ENCODE measurements around the gene MYRIP.
"Not testable (repeated sequence)": the region's sequence is repeated elsewhere in the genome, so short reads cannot be mapped to it uniquely, and the experiment has no call there.

Gene MYRIP

DNA sequence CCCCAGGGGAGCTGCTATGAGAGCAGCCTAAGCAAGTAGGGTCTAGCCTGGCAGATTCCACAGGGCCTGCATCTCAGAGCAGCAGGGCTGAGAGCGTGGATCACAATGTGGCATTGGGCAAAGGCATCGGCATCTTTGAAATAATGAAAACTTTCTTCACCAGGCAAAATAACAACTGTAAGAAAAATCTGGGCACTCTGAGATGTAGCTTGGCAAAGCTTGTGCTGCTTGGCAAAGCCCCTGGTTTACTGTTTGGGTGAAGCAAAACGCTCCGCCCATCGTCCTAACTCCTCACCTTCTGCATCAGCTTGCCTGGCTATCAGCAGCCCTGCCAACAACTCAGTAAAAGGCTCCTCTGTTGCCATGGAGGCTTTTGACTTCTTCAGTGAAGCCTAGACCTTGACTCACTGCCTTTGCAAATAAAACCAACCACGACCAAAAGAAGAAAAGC lies 287.3 kb downstream of the MYRIP start:
- no peak for DNase-seq

DNA sequence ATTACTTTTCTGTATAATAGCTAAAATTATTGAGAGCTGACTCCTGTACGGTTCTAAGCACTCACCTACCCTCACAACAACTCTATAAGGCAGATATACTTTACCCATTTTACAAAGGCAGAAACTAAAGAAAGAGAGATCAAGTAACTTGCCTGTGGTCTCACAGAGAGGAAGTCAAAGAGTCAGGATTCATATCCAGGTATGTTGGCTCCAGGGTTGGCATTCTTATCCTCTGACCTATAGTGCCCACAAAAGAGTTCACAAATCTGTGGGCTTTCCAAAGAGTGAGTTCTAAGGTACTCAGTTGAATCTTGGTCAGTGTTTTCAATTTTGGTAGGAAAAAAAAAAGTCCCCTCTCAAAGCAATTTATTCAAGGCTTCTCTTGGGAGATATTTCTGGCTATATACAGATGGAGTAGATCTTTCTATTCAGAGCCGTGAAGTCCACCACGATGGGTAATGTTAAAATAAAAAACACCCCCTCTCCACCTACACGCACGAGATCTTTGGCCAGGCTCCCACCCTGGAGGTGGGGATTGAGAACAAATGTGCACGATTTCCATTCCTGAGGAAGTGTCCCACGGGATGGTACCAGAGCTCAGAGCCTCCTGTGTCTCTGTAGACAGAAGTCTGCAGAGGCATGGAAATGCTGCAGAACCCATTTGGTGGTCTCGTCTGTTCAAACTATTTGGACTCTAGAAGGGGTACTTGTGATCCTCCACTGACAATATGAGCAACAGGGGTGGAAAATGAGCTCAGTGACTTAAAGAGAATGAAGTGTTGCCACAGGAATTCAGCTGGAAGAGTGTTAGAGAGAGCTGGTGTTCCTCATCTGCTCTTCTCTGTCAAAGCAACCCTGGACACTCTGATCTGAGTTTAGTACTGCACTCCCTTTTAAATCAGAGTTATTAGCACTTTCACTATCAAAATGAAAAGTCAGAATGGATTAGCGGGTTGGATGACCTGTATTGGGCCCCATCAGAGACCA lies 288.0 kb downstream of the MYRIP start:
- DNase-seq, result no peak

DNA sequence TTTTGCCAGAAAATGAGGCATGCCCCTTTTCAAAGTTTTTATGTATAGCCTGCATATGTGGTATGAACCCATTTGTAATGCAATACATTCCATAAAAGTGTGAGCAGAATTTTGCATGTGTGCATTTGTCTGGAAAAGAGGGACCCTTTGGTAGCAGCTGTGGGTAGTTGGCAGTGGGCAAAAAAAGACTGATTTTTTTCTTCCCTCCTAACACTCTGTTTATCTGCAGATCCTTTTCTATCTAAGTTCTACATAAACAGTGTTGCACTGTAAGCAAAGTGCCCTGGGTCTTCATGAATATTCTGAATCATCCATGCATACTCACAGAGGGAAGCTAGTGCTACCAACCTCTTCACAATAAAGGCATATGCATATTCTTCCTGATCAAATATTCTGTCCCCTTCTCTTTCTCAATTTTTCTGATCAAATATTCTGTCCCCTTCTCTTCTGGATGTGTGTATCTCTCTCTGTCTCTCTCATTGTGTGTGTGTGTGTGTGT lies 288.9 kb downstream of the MYRIP start:
- no peak for DNase-seq

DNA sequence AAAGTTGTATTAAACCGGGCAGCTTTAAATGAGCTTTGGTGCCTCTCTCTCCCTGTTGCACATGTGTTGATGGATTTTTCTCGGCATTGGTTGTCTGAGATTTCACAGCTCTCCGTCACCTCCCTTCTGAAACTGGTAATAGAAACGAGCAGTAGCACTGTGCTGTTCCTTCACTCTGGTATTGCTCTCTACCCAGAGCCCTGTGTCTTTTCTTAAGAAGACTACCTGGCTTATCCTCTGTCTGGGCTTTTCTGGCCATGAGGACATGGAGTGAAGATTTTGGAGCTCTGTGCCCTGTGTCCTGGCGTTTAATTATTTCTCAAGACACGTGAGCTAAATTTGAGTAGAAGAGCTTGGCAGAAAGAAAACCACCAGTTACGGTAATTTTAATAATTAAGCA lies 290.5 kb downstream of the MYRIP start:
- DNase-seq, result no peak

DNA sequence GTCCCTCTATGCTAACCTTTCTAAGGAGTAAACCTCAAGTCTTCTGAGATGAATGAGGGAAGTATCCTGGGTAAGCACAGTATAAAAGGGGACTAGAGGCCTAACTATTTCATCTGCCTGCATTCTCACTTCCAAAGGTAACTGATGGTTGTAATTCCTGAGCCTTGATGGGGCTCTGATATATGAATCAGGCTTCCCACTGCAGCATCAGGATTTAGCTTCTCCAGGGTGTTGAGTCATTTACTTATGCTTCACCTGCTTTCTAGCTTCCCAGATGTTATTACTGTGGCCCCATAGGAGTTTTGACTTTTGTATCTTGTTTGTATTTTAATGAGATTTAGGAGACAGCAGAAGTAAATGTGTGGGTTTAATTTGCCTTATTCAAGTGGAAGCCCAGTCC lies 292.8 kb downstream of the MYRIP start:
- DNase-seq, result no peak

DNA sequence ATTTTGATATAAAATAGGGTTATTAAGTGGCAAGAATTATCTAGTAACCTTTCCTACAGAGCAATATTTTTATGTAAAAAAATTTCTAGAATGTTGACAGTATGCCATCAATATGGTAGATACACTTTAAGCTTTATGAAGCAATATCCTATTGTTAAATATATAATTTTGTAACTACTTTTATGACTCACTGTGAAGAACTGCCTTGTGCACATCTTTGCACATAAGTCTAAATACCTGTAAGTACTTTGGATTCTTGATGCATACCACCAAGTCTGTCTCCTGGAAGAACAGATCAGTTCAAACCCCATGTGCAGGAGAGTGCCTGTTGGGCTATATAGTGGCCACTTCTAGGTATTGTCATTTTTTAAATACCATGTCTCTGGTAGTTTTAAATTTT lies 294.4 kb downstream of the MYRIP start:
- DNase-seq, result no peak

DNA sequence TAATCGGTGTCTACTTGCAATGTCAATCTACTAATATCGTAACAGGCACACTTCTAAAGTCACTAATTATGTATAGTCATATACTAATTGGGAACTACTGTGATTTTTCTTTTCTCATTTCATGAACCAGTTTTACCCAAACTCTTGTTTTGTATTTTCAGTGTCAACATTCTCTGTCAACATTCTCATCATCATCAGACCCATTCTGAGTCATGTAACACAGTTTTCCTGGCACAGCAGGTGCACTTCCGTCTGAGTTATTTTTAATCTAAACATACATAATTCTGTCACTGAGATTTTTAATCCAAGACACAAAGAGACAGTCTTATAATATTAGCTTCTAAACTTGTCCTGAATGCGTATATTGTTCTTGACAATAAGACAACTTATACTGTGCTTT lies 295.0 kb downstream of the MYRIP start:
- no peak for DNase-seq

DNA sequence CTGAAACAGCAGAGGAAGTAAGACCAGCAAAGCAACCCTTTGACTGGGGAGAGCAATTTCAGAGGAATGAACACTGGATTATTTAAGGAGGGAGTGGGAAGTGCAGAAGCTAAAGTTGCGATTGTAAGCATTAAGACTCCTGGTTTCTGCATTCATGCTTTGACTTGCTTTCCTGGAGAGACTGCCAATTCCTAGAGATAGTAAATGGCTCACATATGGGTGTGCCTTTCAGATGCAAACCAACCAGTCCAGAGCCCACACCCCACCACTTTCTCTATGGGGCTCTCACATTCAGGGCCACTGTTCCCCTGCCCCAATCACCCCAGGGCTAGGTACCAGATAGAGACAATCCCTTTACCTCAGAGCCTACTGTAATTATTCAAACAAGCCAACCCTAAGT lies 299.2 kb downstream of the MYRIP start:
- DNase-seq, result no peak

DNA sequence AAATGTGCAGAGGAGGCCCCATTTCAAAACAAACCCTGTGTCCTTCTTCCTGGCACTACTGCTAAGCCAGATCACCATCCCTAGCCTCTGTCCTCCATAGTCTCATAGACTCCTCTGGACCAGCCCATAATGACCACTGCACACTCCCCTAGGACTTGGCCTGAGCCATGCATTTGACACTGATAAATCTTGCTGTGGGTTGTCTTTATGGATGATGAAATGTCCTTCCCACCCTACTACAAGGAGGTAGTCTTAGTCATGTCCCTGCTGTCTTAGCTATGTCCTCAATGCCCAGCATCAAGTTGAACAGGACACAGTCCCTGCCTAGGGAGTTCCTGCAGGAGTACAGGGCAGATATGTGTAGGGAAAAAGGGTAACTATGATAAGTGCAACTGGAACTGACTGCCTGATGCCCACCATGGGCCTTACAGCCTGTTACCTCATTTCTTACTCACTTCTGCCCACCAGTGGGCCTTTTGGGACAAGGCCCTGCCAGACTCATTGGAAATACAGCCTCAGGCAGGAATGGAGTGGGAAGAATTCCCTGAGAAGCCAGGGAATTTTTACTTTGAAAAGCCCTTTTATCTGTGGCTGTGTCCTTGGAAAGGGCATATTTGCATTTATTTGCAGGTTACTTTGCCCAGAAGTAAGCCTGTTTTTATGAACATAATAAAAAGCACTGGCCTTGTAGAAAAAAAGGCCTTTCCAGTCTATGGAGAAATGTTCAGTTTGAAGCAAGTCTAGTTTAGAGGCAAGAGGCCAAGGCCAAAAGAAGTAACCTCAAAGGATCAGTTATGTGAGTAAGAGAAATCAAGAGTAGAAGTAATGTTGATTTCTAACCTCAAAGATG lies 300.5 kb downstream of the MYRIP start:
- DNase-seq, result no peak

DNA sequence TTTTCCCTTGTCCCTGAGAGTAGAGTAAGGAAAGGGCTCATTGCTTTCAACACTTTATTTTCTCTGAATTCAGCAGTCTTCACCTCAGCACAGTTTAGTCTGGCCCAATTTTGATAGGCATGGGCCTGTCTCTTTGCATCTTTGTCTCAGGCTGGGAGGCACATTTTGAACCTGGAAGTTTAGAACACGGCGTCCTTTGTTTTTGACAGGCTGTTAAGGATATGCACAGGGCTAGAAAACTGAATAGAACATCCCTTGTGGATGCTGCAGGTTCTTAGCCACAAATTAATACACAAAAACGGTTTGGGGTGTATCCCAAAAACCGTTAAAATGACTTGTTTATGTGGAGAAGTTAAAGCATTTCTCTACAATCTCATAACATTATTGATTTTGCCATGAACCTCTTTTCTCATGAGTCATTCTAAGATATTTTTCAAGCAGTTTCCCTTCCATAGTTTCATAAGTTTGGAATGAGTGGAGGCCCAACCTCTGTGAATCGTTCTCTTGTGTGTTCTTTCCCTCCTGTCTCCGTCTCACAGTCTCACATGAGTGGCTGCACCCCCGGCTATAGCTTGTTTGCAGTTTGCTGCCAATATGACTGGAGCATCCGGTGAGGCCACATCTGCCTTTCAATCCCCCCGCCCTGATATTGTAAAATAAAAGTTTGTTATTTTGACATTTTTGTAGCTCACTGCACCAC lies 307.2 kb downstream of the MYRIP start:
- DNase-seq, result no peak

DNA sequence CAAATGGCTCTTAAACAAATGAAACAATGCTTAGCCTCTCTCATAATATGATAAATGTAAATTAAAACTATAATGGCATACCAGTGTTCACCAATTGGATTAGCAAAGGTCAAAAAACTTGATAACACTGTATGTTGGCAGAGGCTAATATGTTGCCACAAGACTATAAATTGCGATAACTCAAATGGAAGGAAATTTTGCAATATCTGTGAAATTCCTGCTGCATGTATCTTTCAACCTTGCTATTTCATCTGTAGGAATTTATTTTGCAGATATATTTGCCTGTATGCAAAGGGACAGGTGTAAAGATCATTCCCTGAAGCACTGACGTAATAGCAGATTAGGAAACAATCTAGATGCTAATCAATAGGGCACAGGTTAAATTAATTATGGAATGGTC lies 308.7 kb downstream of the MYRIP start:
- no peak for DNase-seq

DNA sequence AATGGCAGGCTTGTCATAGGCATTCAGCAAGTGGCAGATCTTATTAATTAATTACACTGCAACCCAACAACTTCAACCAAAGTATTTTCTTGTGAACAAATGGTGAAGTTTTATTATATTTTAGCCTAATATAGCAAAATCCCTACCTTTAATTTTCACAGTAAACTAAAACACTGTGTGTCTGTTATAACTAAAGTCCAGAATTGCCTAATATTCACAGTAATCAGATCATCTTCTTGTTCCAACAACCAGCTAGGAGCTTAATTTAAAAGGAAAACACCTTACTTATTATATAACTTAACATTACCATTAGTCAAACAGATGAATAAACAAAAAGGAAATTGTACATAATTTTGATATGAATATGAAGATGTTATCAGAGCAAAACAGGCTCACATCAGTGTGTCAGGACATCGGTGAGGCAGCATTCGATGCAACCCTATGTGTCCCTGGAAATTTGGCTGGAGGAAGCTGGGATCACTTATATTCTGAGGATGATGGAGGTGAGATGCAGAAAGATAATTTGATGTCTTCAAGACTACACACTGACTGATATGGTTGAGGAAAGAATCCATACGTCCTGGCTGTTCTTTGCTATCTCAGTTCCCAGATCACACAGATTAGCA lies 310.8 kb downstream of the MYRIP start:
- no peak for DNase-seq

DNA sequence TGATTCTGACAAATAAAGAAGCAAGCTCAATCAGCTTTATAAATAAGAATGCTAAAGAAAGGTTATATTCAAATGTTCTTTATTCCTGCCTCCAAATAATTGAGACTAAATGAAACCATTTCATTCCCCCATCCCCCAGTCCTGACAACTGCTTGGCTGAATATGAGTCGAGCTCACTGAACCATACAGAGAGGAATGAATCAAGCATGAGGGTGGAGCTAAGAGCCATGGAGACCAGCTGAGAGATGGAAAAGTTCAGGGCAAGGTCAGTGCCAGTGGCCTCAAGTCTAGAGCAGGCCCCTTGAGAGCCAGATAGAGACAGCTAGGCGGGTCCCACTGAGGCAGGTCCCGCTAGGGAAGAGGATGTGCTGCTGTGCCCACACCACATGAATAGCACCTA lies 311.4 kb downstream of the MYRIP start:
- DNase-seq, result no peak

DNA sequence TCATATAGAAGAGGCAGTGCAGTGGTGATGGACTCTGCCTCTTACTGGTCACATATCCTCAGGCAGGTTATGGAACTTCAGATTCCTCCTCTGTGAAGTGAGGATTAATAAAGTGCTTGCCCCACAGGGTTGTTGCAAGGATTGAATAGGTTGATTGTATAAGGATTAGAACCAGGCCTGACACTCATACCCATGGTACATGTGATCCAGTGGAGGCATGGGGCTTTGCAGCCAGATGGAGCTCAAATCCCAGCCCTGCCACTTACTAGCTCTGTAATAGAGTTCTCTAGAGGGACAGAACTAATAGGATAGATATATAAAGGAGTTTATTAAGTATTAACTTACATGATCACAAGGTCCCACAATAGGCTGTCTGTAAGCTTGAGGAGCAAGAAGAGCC lies 315.5 kb downstream of the MYRIP start:
- no peak for DNase-seq

DNA sequence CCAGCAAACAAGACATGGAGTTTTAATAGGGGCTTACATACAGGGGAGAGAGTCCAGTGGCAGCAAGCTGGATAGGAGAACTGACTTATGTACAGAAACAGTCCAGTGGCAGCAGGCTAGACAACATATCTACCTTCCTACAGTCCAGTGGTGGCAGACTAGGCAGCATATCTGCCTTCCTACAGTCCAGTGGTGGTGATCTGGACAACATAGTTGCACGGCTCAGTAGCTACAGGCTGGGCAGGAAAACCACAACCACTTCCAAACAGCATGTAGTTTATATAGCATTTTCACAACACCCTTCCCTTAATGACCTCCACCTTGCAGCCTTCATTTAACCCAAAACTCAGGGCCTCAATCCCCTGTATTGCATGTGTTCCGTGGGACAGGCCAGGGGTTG lies 318.8 kb downstream of the MYRIP start:
- no peak for DNase-seq

DNA sequence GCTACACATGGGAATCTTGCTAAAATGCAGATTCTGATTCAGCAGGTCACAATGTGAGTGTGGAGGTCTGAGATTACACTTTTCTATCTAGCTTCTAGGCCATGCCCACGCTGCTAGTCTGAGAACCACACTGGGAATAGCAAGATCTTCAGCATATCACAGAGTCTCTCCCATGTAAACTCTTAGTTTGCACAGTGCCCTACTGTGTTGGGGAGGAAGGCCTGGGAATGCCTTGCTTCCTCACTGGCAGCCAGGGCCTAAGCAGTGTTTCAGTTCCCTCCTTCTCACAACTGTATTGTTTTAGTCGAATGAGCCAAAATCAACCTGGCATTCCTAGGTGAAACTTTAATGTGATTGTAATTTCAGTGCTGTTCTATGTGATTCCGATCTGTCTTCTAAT lies 320.1 kb downstream of the MYRIP start:
- DNase-seq, result no peak

DNA sequence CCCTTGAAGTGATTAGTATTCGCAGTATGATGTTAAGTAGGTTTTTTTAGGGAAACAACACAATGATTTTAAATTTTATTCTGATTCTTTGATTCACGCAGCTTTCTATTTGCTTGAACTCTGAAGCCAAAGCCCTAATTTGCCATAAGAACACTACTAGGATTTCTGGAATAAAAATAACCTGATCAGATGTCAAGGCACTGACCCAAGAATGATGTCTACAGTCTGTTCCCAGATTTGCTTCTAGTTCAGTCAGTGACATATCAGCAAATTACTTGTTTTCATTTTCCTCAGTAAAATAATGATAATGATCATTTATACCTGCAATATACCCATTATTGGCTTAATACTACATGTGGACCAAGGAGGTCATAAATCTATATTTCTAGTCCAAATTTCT lies 320.6 kb downstream of the MYRIP start:
- no peak for DNase-seq

DNA sequence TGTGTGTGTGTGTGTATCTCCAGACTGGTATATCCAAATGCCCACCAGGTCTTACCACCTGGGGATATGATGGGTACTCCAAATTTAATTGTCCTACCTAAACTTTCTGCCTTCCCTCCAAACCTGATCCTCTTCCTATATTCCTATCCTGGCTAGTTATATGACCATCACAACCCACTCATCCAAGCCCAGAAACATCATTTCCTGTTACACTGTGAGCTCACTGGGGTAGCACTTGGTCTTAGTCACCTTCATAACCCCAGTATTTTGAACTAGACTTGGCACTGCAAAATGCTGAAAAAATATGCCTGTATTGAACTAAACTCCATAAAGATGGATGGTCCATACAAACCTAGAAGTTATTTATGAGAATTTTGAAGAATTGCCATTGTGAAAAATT lies 321.3 kb downstream of the MYRIP start:
- DNase-seq, result no peak

DNA sequence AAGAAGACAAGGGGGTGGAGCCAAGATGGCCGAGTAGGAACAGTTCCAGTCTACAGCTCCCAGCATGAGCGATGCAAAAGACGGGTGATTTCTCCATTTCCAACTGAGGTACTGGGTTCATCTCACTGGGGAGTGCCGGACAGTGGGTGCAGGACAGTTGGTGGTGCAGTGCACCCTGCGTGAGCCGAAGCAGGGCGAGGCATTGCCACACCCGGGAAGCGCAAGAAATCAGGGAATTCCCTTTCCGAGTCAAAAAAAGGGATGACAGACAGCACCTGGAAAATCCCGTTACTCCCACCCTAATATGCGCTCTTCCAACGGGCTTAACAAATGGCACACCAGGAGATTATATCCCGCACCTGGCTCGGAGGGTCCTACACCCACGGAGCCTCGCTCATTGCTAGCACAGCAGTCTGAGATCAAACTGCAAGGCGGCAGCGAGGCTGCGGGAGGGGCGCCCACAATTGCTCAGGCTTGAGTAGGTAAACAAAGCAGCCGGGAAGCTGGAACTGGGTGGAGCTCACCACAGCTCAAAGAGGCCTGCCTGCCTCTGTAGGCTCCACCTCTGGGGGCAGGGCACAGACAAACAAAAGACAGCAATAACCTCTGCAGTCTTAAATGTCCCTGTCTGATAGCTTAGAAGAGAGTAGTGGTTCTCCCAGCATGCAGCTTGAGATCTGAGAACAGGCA lies 324.6 kb downstream of the MYRIP start:
- DNase-seq, result not testable (repeated sequence)

DNA sequence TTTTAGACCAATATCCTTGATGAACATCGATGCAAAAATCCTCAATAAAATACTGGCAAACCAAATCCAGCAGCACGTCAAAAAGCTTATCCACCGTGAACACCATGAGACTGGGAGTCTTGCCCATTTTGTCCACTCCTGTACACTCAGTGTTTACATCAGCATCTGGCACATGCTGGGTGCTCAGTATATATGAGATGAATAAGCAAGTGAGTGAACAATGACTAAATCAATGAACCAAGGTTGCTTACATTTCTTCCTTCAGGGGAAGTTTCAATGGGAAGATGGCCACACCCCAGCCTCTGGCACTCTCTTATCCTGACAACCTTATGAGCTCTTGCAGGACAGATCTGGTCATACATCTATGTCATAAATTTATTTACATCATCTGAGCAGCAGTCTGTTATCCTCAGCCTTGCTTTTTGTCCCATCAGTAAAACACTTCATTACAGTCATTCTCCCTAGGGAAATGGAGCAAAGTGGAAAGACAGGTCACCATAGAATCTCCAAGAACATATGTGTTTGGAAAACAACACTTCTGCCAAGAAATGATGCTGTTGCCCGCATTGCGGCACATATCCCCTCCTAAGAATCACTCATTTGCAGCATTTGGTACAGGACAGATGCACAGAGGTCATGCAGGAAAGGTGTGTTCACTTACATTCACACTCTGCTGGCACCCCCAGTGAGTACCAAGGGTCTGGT lies 328.3 kb downstream of the MYRIP start:
- DNase-seq, result no peak
